MM.1S (cell line): ENCODE measurements around the gene ANO3.

Source experiments
- CTCF ChIP-seq: fragments of 300-600 bp; sonication (generic); IDR thresholded peaks from 2 replicates; pipeline ENCODE4 v1.5.1; 2016; ENCODE audit warnings: antibody characterized with exemption, low read length, mixed read lengths
- EZH2 ChIP-seq: fragments of 300-600 bp; sonication (generic); optimal IDR thresholded peaks from 2 replicates; pipeline ENCODE3; 2017; ENCODE audit warnings: low read depth, mild to moderate bottlenecking, antibody characterized with exemption, low read length, mixed read lengths

GRCh38 chr11:26286472-26287066 lies 45.4 kb upstream of the ANO3 start:
- TF ChIP-seq CTCF (peak; percentile 53), EZH2 (no peak)
